Prostate gland (tissue), 2 donors: ENCODE data around the gene TPD52L1. TPM values are rescaled to one million over a fixed set of nuclear protein-coding genes. Genes with fewer than 3 reads are reported as not detected.

ENCODE experiments used
- DNase-seq: peaks from one replicate; pipeline ENCODE4 v3.0.0-alpha.2; 2019; ENCODE audit warnings: low spot score
- H3K27ac ChIP-seq, 2 donors: fragments of 200-600 bp; sonication (generic); 2 replicates each; pipeline ENCODE4 v1.5.1; 2017 to 2019
- H3K27me3 ChIP-seq: fragments of 200-600 bp; sonication (generic); replicated peaks from 2 replicates; pipeline ENCODE4 v1.5.1; 2019; ENCODE audit not compliant: insufficient read depth
- H3K36me3 ChIP-seq, 2 donors: fragments of 200-600 bp; sonication (generic); 1 replicate in 1 of 2; 2 replicates in 1 of 2; pipeline versions ENCODE4 v1.5.1 to v1.8.1; 2017 to 2019
- H3K4me1 ChIP-seq: fragments of 200-600 bp; sonication (generic); replicated peaks from 2 replicates; pipeline ENCODE4 v1.5.1; 2019
- H3K4me3 ChIP-seq, 2 donors: fragments of 200-600 bp; sonication (generic); 2 replicates each; pipeline ENCODE4 v1.5.1; 2017 to 2019
- H3K9me3 ChIP-seq: fragments of 200-600 bp; sonication (generic); 2 replicates; pipeline ENCODE4 v1.5.1; 2017
- POLR2A ChIP-seq: fragments of 450-650 bp; IDR thresholded peaks from one replicate; pipeline ENCODE4 v1.6.1; 2016; ENCODE audit warnings: antibody characterized with exemption, mild to moderate bottlenecking
- POLR2AphosphoS5 ChIP-seq: sonication (generic); formaldehyde crosslinking; IDR thresholded peaks from one replicate; pipeline ENCODE4 v1.6.1; 2017; ENCODE audit warnings: antibody characterized with exemption
- WGBS: methylation state at CpG from one replicate; pipeline ENCODE4 v1.1.5; 2018; 5-methylcytosine and 5-hydroxymethylcytosine counted together
- intact Hi-C: fragments of 100-400 bp; cut with DNase I; formaldehyde crosslinking; loops from one replicate; pipeline ENCODE4 v1.14.2; 2022
- total RNA-seq, 2 donors: library from RNA; depleted of rRNA; stranded (reverse); fragments of >200 nt; gene quantifications; one replicate each; pipeline ENCODE4 v1.1.0, GENCODE V29; 2016
- TF ChIP-seq, protein P1 (sequence below), 4 experiments: fragments of 200-600 bp in 2 of 4; fragments of 450-650 bp in 2 of 4; sonication (generic) in 2 of 4; IDR thresholded peaks; 1 replicate in 3 of 4; 2 replicates in 1 of 4; pipeline ENCODE4 v1.5.1; 2016 to 2019; ENCODE audit warnings: antibody characterized with exemption in 4 of 4, mild to moderate bottlenecking in 2 of 4, moderate library complexity in 2 of 4

The TPD52L1 gene
- total RNA-seq, 2 donors from 2014 or later: 63.9 to 105 TPM

DNA sequence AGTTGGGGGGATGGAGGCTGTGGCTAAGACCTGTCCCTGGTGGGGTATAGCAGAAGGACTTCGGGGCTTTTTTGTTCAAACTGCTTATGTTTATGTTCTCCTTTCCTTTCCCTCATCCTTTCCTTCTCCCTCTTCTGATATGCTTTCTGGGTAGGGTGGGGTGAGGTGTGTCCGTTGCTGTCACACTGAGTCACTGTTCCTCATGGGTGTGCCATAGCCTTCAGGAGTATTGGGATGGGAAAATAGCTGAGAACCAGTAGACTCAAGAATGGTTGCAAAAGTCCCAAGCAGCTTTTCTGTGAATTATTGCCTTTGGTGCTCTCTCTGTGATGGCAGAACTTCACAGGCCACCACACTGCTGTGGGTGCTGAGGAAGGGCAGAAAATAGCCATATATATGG lies 39.6 kb downstream of the TPD52L1 start:
- Histone ChIP-seq H3K36me3 (no peaks in the 10 kb centered on the region), H3K9me3 (no peaks in the 10 kb centered on the region), H3K27ac (no peak overlapping the region), H3K4me3 (no peak overlapping the region), H3K4me1 (peaks cover 4% of the 10 kb centered on the region), H3K27me3 (no peaks in the 10 kb centered on the region)
- TF ChIP-seq POLR2A: no peak
- TF ChIP-seq, protein P1, sequence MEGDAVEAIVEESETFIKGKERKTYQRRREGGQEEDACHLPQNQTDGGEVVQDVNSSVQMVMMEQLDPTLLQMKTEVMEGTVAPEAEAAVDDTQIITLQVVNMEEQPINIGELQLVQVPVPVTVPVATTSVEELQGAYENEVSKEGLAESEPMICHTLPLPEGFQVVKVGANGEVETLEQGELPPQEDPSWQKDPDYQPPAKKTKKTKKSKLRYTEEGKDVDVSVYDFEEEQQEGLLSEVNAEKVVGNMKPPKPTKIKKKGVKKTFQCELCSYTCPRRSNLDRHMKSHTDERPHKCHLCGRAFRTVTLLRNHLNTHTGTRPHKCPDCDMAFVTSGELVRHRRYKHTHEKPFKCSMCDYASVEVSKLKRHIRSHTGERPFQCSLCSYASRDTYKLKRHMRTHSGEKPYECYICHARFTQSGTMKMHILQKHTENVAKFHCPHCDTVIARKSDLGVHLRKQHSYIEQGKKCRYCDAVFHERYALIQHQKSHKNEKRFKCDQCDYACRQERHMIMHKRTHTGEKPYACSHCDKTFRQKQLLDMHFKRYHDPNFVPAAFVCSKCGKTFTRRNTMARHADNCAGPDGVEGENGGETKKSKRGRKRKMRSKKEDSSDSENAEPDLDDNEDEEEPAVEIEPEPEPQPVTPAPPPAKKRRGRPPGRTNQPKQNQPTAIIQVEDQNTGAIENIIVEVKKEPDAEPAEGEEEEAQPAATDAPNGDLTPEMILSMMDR (IDR thresholded peaks at IDR 0.05): no peak
- TF ChIP-seq POLR2AphosphoS5: no peak
- intact Hi-C loops: no loop called here
- no peak for DNase-seq
- 93% methylated on average over 2 of the region's 2 CpGs for WGBS

DNA sequence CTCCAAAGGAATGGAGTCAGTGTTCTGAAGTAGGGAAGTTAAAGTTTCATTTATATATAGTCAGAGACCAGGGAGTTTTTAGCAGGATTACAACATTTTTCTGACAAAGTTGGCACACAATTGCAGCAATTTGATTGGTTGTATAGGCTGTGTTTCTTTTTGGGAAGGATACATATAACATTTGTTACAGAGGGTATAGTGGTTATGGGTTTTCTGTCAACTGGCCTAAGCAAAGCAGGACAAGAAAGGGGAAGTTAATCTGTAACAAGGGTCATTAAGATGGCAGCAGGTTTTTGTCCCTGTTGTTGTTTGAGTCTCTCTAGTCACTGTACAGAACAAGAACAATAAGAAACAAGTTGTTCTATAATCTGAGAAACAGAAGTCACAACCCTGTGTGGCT lies 41.4 kb downstream of the TPD52L1 start:
- Histone ChIP-seq H3K36me3 (no peaks in the 10 kb centered on the region), H3K4me3 (no peak overlapping the region), H3K9me3 (no peaks in the 10 kb centered on the region), H3K4me1 (peaks cover 4% of the 10 kb centered on the region), H3K27me3 (no peaks in the 10 kb centered on the region), H3K27ac (no peak overlapping the region)
- TF ChIP-seq, protein P1 (IDR thresholded peaks at IDR 0.05): no peak
- no peak for TF ChIP-seq POLR2A
- no peak for TF ChIP-seq POLR2AphosphoS5
- DNase-seq: no peak
- intact Hi-C loops: no loop called here

DNA sequence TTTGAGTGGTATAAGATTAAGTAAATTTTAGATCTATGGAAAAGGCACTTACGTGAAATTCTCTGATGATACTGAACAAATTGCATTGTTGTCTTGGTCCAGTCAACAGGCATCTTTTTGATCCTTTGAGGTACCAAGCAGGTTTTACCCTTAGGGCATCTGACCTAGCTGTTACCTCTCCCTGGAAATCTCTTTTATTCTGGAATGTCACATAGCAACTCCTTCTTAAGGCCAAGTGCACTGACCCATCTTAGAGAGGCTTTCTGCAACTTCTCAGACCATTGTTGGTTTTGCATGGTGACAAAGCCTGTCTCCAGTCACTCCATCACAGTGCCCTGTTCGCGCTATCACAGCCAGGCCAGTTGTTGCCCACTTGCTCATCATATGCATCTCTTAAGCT lies 42.0 kb downstream of the TPD52L1 start:
- 99% methylated on average over 3 of the region's 3 CpGs for WGBS
- DNase-seq: no peak
- intact Hi-C loops: no loop called here
- Histone ChIP-seq H3K27me3 (no peaks in the 10 kb centered on the region), H3K27ac (no peak overlapping the region), H3K4me3 (no peak overlapping the region), H3K36me3 (no peaks in the 10 kb centered on the region), H3K4me1 (peaks cover 4% of the 10 kb centered on the region), H3K9me3 (no peaks in the 10 kb centered on the region)
- TF ChIP-seq, protein P1 (IDR thresholded peaks at IDR 0.05): no peak
- no peak for TF ChIP-seq POLR2A
- no peak for TF ChIP-seq POLR2AphosphoS5

DNA sequence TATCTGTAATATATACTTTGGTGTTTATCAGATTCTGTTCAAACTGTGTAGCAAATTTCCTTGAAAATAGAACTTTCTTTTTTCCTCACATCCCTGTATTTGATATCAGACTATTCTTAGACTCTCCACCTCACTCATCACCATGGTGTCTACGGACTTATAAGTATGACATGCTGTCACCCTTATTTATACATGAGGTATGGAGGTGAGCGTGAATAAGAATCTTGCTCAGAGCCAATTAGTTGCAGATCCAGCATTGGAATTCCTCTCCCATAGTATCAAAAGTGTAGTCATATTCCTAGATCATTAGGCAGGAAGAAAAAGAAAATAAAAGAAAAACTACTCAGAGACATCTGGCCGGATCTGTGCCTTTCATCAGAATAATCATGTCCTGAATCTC lies 43.0 kb downstream of the TPD52L1 start:
- TF ChIP-seq POLR2A (no peak), POLR2AphosphoS5 (no peak)
- TF ChIP-seq, protein P1 (IDR thresholded peaks at IDR 0.05): no peak
- Histone ChIP-seq H3K4me3 (no peak overlapping the region), H3K27ac (peak overlapping the region; percentile 3 to 31), H3K36me3 (no peaks in the 10 kb centered on the region), H3K27me3 (no peaks in the 10 kb centered on the region), H3K4me1 (no peaks in the 10 kb centered on the region), H3K9me3 (no peaks in the 10 kb centered on the region)
- DNase-seq: no peak
- 77% methylated on average over 3 of the region's 3 CpGs for WGBS
- intact Hi-C loops: no loop called here

DNA sequence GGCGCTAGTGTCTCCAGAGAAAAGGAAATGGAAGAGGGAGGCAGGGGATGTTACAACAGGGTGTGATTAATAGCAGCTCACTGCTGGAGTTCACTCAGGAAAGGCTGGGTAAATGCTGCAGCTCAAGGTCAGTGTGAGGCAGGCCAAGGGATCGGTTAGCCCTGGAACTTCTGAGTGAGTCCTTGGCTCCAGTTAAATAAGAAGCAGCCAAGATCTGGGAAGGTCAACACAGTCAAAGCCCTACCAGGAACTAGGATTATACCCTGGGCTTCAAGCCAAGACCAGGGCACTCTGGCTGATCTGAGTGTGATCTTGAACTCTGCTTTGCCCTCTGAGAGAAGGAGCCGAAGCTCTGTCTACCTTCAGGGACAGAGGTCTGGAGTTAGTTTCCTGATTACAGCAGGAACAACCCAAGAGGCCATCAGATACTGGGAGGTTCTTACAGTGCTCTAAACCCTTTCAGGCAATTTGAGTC lies 44.3 kb downstream of the TPD52L1 start:
- Histone ChIP-seq H3K4me1 (no peaks in the 10 kb centered on the region), H3K9me3 (no peaks in the 10 kb centered on the region), H3K4me3 (no peak overlapping the region), H3K27me3 (no peaks in the 10 kb centered on the region), H3K27ac (peak overlapping the region in 1 of 2 donors; percentile 31), H3K36me3 (no peaks in the 10 kb centered on the region)
- peak; percentile 59 for DNase-seq
- TF ChIP-seq POLR2A (no peak), POLR2AphosphoS5 (peak; percentile 54)
- TF ChIP-seq, protein P1 (IDR thresholded peaks at IDR 0.05): no peak
- WGBS: 16% methylated on average over 3 of the region's 3 CpGs
- intact Hi-C loops: no loop called here
